ENCODE results near the gene EZH1. TPM values are rescaled to one million over a fixed set of nuclear protein-coding genes. Genes with fewer than 3 reads are reported as not detected.

Gene EZH1
- polyA plus RNA-seq, 1 experiment = 26.3 TPM

GRCh38 chr17:42782166-42783061 is 37.6 kb upstream of the EZH1 start:
- ChIA-PET CTCF (interaction anchor here (1.3 to 1.4 kb wide), 2 partner anchors 19 to 204 kb away, joined by 3 to 5 read pairs; partner anchors contain the start of gene PSMC3IP), POLR2A (interaction anchor here (0.5 to 1.7 kb wide), 5 partner anchors 9 to 43 kb away, joined by 3 to 7 read pairs (median 4); partner anchors contain the start of genes COA3 and VPS25)
- no peak for DNase-seq (ENCODE audit: low read depth, low spot score)
- Histone ChIP-seq H3K4me3 (ENCODE audit: low read depth, low read length) (peak overlapping the region; percentile 68), H3K27me3 (ENCODE audit: control insufficient read depth, insufficient read depth, low read length) (no peaks in the 10 kb centered on the region), H3K9me3 (ENCODE audit: control insufficient read depth, insufficient read depth, low read length) (peaks cover 5% of the 10 kb centered on the region; the same call in 1 of the 2 replicates), H3K27ac (ENCODE audit: low read depth, low read length) (peak overlapping the region; percentile 31)
- TF ChIP-seq CTCF (IDR thresholded peaks at IDR 0.05; ENCODE audit: low read depth, low read length) = no peak

GRCh38 chr17:42781639-42782165 is 36.9 kb upstream of the EZH1 start:
- peak overlapping the region; percentile 68 for H3K4me3 ChIP-seq (ENCODE audit: low read depth, low read length)
- H3K27me3 ChIP-seq (ENCODE audit: control insufficient read depth, insufficient read depth, low read length) = no peaks in the 10 kb centered on the region
- no peak for DNase-seq (ENCODE audit: low read depth, low spot score)
- CTCF ChIA-PET = interaction anchor here (1.3 to 1.4 kb wide), 2 partner anchors 18 to 204 kb away, joined by 3 to 5 read pairs; partner anchors contain the start of gene PSMC3IP
- no peak for TF ChIP-seq CTCF (IDR thresholded peaks at IDR 0.05; ENCODE audit: low read depth, low read length)
- H3K27ac ChIP-seq (ENCODE audit: low read depth, low read length) = no peak overlapping the region
- H3K9me3 ChIP-seq (ENCODE audit: control insufficient read depth, insufficient read depth, low read length) = peaks cover 5% of the 10 kb centered on the region; the same call in 1 of the 2 replicates
- POLR2A ChIA-PET = interaction anchor here (0.6 to 1.4 kb wide), 3 partner anchors 17 to 22 kb away, joined by 3 to 6 read pairs (median 3); partner anchors contain the start of gene COA3

GRCh38 chr17:42780851-42781638 is 36.2 kb upstream of the EZH1 start:
- TF ChIP-seq CTCF (IDR thresholded peaks at IDR 0.05; ENCODE audit: low read depth, low read length) = no peak
- ChIA-PET POLR2A (interaction anchor here (0.6 to 1.6 kb wide), 6 partner anchors 11 to 817 kb away, joined by 3 to 6 read pairs (median 4); partner anchors contain the start of genes BECN1 and COA3), CTCF (interaction anchor here (0.6 to 1.4 kb wide), 3 partner anchors 17 to 203 kb away, joined by 3 to 6 read pairs (median 4); no protein-coding TSS in a partner anchor)
- Histone ChIP-seq H3K27ac (ENCODE audit: low read depth, low read length) (no peak overlapping the region), H3K9me3 (ENCODE audit: control insufficient read depth, insufficient read depth, low read length) (peaks cover 5% of the 10 kb centered on the region; the same call in 1 of the 2 replicates), H3K4me3 (ENCODE audit: low read depth, low read length) (peak overlapping the region; percentile 68), H3K27me3 (ENCODE audit: control insufficient read depth, insufficient read depth, low read length) (no peaks in the 10 kb centered on the region)
- DNase-seq (ENCODE audit: low read depth, low spot score) = no peak

GRCh38 chr17:42779936-42780850 is 35.4 kb upstream of the EZH1 start, which contains the start of gene WNK4:
Gene WNK4, plus strand, starts transcription at chr17:42780610. Its CDS starts 89 bp downstream, at chr17:42780699.
- H3K9me3 ChIP-seq (ENCODE audit: control insufficient read depth, insufficient read depth, low read length) = peaks cover 3% of the 10 kb centered on the region; the same call in 1 of the 2 replicates
- peak within 1 kb of the TSS; percentile 47 for H3K27ac ChIP-seq (ENCODE audit: low read depth, low read length)
- POLR2A ChIA-PET = interaction anchor here (1.2 to 1.6 kb wide), 4 partner anchors 10 to 44 kb away, joined by 3 to 6 read pairs (median 6); partner anchors contain the start of gene BECN1

More at GRCh38 chr17:42779936-42780850, 35.4 kb upstream of the EZH1 start, which contains the start of gene WNK4:
- Histone ChIP-seq H3K27me3 (ENCODE audit: control insufficient read depth, insufficient read depth, low read length) (no peaks in the 10 kb centered on the region), H3K4me3 (ENCODE audit: low read depth, low read length) (peak within 1 kb of the TSS; percentile 68)
- DNase-seq (ENCODE audit: low read depth, low spot score) = no peak
- TF ChIP-seq CTCF (IDR thresholded peaks at IDR 0.05; ENCODE audit: low read depth, low read length) = no peak
- CTCF ChIA-PET = interaction anchor here (0.6 to 1.4 kb wide), 3 partner anchors 17 to 202 kb away, joined by 3 to 6 read pairs (median 4); no protein-coding TSS in a partner anchor

All from AG04450 (cell line).